Measurements from ENCODE around the gene KRTAP3-1.

KRTAP3-1 gene

GRCh38 chr17:41012326-41013120 is 3.6 kb upstream of the KRTAP3-1 start:
- TF ChIP-seq CTCF (IDR thresholded peaks at IDR 0.05; ENCODE audit: low read depth, low read length, missing control alignments): no peak
- DNase-seq (ENCODE audit: low read depth): no peak
- H3K4me3 ChIP-seq (ENCODE audit: low read depth, low read length): no peak overlapping the region

DNA sequence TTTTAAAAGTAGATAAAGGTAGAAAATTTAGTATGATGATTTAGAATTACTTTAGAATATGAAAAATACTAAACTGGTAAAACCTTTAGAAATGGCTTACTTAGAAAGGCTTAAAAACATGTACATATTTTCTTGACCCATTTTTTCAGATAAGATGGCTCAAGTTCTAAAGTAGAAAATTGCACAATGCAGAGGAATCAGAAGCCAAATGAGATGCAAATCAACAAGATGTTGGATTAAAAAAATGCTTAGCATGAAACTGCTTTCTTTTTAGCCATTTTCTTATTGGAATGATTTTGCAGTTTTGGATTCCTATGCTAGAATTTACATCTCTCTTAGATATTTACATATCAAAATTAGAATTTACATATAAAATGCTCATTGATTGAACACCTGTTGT is 1.5 kb upstream of the KRTAP3-1 start:
- no peak overlapping the region for H3K4me3 ChIP-seq (ENCODE audit: low read depth, low read length)
- DNase-seq (ENCODE audit: low read depth): no peak
- TF ChIP-seq CTCF (IDR thresholded peaks at IDR 0.05; ENCODE audit: low read depth, low read length, missing control alignments): no peak

DNA sequence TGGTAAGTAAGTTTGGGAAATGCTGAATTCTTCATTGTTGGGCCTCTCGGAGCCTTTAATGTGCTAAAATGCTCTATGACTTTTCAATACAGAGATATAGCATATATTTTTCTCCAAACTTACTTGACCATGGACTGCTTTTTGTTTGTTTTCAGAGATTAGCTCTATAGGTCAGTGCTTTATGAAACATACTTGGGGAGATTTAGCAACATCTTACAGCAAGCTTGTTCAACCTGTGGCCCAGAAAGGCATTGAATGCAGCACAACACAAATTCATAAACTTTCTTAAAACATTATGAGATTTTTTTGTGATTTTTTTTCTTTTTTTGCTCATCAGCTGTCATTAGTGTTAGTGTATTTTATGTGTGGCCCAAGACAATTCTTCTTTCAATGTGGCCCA is 1.0 kb upstream of the KRTAP3-1 start:
- TF ChIP-seq CTCF (IDR thresholded peaks at IDR 0.05; ENCODE audit: low read depth, low read length, missing control alignments): no peak
- H3K4me3 ChIP-seq (ENCODE audit: low read depth, low read length): no peak overlapping the region
- DNase-seq (ENCODE audit: low read depth): no peak

DNA sequence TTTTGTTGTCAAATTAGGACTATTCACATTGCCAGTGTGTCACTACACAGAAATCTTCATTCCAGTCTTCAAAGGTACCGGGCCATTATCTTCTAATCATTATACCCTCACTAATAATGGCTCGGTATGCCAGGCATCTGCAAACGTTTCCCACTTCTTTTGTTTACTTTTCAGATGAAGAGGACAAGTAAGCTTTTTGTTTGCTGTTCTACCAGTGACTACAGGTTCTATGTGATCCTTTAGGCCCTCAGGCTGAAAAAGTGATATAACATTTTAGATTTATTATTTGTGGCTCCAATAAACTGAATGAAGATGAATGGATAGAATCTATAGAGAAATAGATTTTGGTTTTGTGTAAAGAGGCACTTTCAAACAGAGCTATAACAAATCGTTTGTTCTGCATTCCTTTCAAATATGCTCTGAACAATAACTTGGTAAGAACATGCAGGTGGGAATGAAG is 403 bp upstream of the KRTAP3-1 start:
- H3K4me3 ChIP-seq (ENCODE audit: low read depth, low read length): no peak overlapping the region
- no peak for TF ChIP-seq CTCF (IDR thresholded peaks at IDR 0.05; ENCODE audit: low read depth, low read length, missing control alignments)
- DNase-seq (ENCODE audit: low read depth): no peak

- no peak overlapping the region for H3K4me3 ChIP-seq (ENCODE audit: low read depth, low read length)
- no peak for DNase-seq (ENCODE audit: low read depth)
- TF ChIP-seq CTCF (IDR thresholded peaks at IDR 0.05; ENCODE audit: low read depth, low read length, missing control alignments): no peak
Measured at GRCh38 chr17:41004397-41004796, 4.5 kb downstream of the KRTAP3-1 start.

GRCh38 chr17:41003926-41004325 is 5.0 kb downstream of the KRTAP3-1 start:
- DNase-seq (ENCODE audit: low read depth): no peak
- no peak for TF ChIP-seq CTCF (IDR thresholded peaks at IDR 0.05; ENCODE audit: low read depth, low read length, missing control alignments)
- no peak overlapping the region for H3K4me3 ChIP-seq (ENCODE audit: low read depth, low read length)

GRCh38 chr17:41002814-41003213 is 6.1 kb downstream of the KRTAP3-1 start:
- no peak for DNase-seq (ENCODE audit: low read depth)
- no peak for TF ChIP-seq CTCF (IDR thresholded peaks at IDR 0.05; ENCODE audit: low read depth, low read length, missing control alignments)
- no peak overlapping the region for H3K4me3 ChIP-seq (ENCODE audit: low read depth, low read length)

All from GM12864 (cell line).